Fibroblast of lung (primary cell): ENCODE data around the gene KDM3A.

Experiments
- CTCF ChIP-seq, 2 donors: IDR thresholded peaks in 1 of 2; conservative IDR thresholded peaks in 1 of 2; 1 replicate in 1 of 2; 2 replicates in 1 of 2; pipeline ENCODE4 v1.5.1; 2011 to 2012; ENCODE audit warnings: low read length in 2 of 2, control low read depth in 1 of 2, inconsistent platforms in 1 of 2, low read depth in 1 of 2, mild to moderate bottlenecking in 1 of 2
- EZH2 ChIP-seq: IDR thresholded peaks from 2 replicates; pipeline ENCODE4 v1.5.1; 2012; ENCODE audit warnings: low read length, control low read depth, mild to moderate bottlenecking; ENCODE audit errors: missing control alignments

GRCh38 chr2:86443631-86444350 is 2.6 kb downstream of the KDM3A start:
- TF ChIP-seq CTCF (conservative IDR thresholded peaks at IDR 0.05 in 1 of 2, IDR thresholded peaks at IDR 0.05 in 1 of 2; ENCODE audit: low read depth in 1 of 2, low read length in 2 of 2) = no peak
- TF ChIP-seq EZH2 = no peak
